Endothelial cell of umbilical vein (primary cell): ENCODE measurements around the gene SPG11.

ENCODE experiments used
- EZH2 ChIP-seq: IDR thresholded peaks from 2 replicates; pipeline ENCODE4 v1.6.1; 2012; ENCODE audit warnings: borderline replicate concordance, low read depth, mild to moderate bottlenecking, moderate library complexity, low read length, inconsistent platforms; ENCODE audit not compliant: severe bottlenecking
- FOS ChIP-seq: IDR thresholded peaks from 2 replicates; pipeline ENCODE4 v1.6.1; 2011; ENCODE audit warnings: mild to moderate bottlenecking, low read length, moderate library complexity, borderline replicate concordance; ENCODE audit not compliant: insufficient read depth
- GATA2 ChIP-seq: IDR thresholded peaks from 2 replicates; pipeline ENCODE4 v1.7.0; 2011; ENCODE audit warnings: low read depth, mild to moderate bottlenecking, moderate library complexity, mixed read lengths, low read length; ENCODE audit not compliant: insufficient read length, insufficient read depth
- JUN ChIP-seq: IDR thresholded peaks from 2 replicates; pipeline ENCODE4 v1.6.1; 2011; ENCODE audit warnings: borderline replicate concordance, low read depth; ENCODE audit not compliant: insufficient read length, insufficient read depth
- MYC ChIP-seq: IDR thresholded peaks from one replicate; pipeline ENCODE4 v1.6.1; 2011; ENCODE audit warnings: mild to moderate bottlenecking, low read depth, low read length
- POLR2A ChIP-seq: IDR thresholded peaks from 2 replicates; pipeline ENCODE4 v1.6.1; 2012; ENCODE audit warnings: low read depth, mild to moderate bottlenecking, control low read depth, low read length
- POLR2AphosphoS5 ChIP-seq: IDR thresholded peaks from 2 replicates; pipeline ENCODE4 v1.6.1; 2012; ENCODE audit warnings: low read depth, mild to moderate bottlenecking, control low read depth, low read length, moderate library complexity; ENCODE audit not compliant: insufficient read depth
- TF ChIP-seq, protein P1 (sequence below), 2 donors: IDR thresholded peaks; 1 replicate in 1 of 2; 2 replicates in 1 of 2; pipeline ENCODE4 v1.5.1; 2011; ENCODE audit warnings: low read length in 2 of 2, mild to moderate bottlenecking in 2 of 2, moderate library complexity in 2 of 2, control low read depth in 1 of 2, inconsistent platforms in 1 of 2, low read depth in 1 of 2; ENCODE audit not compliant: insufficient read depth in 1 of 2; ENCODE audit errors: extremely low read depth in 1 of 2
- TF ChIP-seq, protein P2 (sequence below): IDR thresholded peaks from 2 replicates; pipeline ENCODE4 v1.6.1; 2011; ENCODE audit not compliant: insufficient read depth, insufficient read length

DNA sequence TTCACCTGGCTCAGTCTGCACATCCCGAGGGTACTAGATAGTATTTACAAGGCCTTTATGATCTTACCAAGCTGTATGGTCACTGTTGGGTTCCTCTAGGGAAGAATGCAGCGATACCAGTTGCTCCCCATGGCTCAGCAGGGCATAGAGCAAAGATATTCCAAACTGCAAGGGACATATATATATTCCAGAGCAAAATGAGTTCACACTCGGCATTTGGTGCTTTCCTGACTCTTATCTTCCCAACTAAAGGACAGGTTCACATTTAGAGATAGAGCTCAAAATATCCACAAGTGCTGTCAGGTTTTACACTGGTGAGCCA, 3.5 kb upstream of the SPG11 start:
- TF ChIP-seq, protein P1, sequence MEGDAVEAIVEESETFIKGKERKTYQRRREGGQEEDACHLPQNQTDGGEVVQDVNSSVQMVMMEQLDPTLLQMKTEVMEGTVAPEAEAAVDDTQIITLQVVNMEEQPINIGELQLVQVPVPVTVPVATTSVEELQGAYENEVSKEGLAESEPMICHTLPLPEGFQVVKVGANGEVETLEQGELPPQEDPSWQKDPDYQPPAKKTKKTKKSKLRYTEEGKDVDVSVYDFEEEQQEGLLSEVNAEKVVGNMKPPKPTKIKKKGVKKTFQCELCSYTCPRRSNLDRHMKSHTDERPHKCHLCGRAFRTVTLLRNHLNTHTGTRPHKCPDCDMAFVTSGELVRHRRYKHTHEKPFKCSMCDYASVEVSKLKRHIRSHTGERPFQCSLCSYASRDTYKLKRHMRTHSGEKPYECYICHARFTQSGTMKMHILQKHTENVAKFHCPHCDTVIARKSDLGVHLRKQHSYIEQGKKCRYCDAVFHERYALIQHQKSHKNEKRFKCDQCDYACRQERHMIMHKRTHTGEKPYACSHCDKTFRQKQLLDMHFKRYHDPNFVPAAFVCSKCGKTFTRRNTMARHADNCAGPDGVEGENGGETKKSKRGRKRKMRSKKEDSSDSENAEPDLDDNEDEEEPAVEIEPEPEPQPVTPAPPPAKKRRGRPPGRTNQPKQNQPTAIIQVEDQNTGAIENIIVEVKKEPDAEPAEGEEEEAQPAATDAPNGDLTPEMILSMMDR (IDR thresholded peaks at IDR 0.05; ENCODE audit: extremely low read depth in 1 of 2, insufficient read depth in 1 of 2, low read depth in 1 of 2, low read length in 2 of 2): no peak
- no peak for TF ChIP-seq EZH2
- no peak for TF ChIP-seq POLR2A
- no peak for TF ChIP-seq POLR2AphosphoS5
- TF ChIP-seq, protein P2, sequence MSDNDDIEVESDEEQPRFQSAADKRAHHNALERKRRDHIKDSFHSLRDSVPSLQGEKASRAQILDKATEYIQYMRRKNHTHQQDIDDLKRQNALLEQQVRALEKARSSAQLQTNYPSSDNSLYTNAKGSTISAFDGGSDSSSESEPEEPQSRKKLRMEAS: no peak
- no peak for TF ChIP-seq MYC
- no peak for TF ChIP-seq FOS
- no peak for TF ChIP-seq GATA2
- no peak for TF ChIP-seq JUN
